ENCODE measurements around the gene FOXR1. TPM values are rescaled to one million over a fixed set of nuclear protein-coding genes. Genes with fewer than 3 reads are reported as not detected.

FOXR1 gene
- total and polyA plus RNA-seq, 2 donors (not counting 3 experiments of a cell fraction or from before 2014, with no cell fraction given), result not detected

GRCh38 chr11:118929501-118930093 is 42.0 kb upstream of the FOXR1 start:
- H3K4me2 ChIP-seq (ENCODE audit: insufficient read depth, low read length), result peak overlapping the region; percentile 74
- BruUV-seq (replicated peaks), result no TSS peak
- H3K27ac ChIP-seq (ENCODE audit: insufficient read depth, low read depth, low read length), result no peak overlapping the region
- peaks cover 7% of the 10 kb centered on the region for H3K79me2 ChIP-seq (ENCODE audit: control insufficient read depth, insufficient read depth, low read length)
- H3K9me1 ChIP-seq (replicated peaks; ENCODE audit: control insufficient read depth, extremely low read depth, insufficient read depth, low read length), result no peaks in the 10 kb centered on the region
- intact Hi-C loops (cut with micrococcal nuclease), result loop anchor here (5.0 kb wide), 2 partner anchors 88 to 128 kb away; partner anchors contain the start of genes HYOU1, RPS25 and TRAPPC4
- peak overlapping the region; percentile 29 to 64 (median 57) for H3K4me3 ChIP-seq (replicated peaks in 1 of 3; ENCODE audit: insufficient read depth in 1 of 3, low read depth in 1 of 3, low read length in 3 of 3)
- peaks cover 15% of the 10 kb centered on the region for H3K4me1 ChIP-seq (ENCODE audit: control insufficient read depth, extremely low read depth, insufficient read depth, low read length)
- peak; percentile 80 for DNase-seq (ENCODE audit: low read depth, low spot score)
- ChIA-PET POLR2A (interaction anchor here (0.6 to 1.2 kb wide), 2 partner anchors 19 to 139 kb away, joined by 4 read pairs; partner anchors contain the start of gene DDX6), CTCF (interaction anchor here (0.8 to 10.6 kb wide), 8 partner anchors 11 to 285 kb away, joined by 3 to 330 read pairs (median 4); partner anchors contain the start of gene DDX6)
- dilution Hi-C loops (cut with MboI; ENCODE audit: extremely low pct_ligation_motif_present, low sequenced_read_pairs), result no loop called here
- H3K9ac ChIP-seq (replicated peaks; ENCODE audit: extremely low read depth, insufficient read depth, low read length), result peak overlapping the region; percentile 44
- H3K36me3 ChIP-seq (ENCODE audit: control insufficient read depth in 2 of 2, extremely low read depth in 1 of 2, insufficient read depth in 2 of 2, low read length in 2 of 2), result no peaks in the 10 kb centered on the region
- FAIRE-seq, result no peak
- peaks cover 0 to 2% of the 10 kb centered on the region in 2 experiments for H3K27me3 ChIP-seq (ENCODE audit: control insufficient read depth in 2 of 2, insufficient read depth in 2 of 2, low read length in 2 of 2)
- no peaks in the 10 kb centered on the region for H4K20me1 ChIP-seq (replicated peaks; ENCODE audit: control insufficient read depth, extremely low read depth, insufficient read depth, low read length)
- TF ChIP-seq, protein P1, sequence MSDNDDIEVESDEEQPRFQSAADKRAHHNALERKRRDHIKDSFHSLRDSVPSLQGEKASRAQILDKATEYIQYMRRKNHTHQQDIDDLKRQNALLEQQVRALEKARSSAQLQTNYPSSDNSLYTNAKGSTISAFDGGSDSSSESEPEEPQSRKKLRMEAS (IDR thresholded peaks at IDR 0.05; ENCODE audit: insufficient read depth, insufficient read length), result no peak
- no peaks in the 10 kb centered on the region for H3K9me3 ChIP-seq (replicated peaks; ENCODE audit: control insufficient read depth, insufficient read depth, low read length)
- peak overlapping the region; percentile 73 for H2AFZ ChIP-seq (ENCODE audit: low read depth, low read length)

DNA sequence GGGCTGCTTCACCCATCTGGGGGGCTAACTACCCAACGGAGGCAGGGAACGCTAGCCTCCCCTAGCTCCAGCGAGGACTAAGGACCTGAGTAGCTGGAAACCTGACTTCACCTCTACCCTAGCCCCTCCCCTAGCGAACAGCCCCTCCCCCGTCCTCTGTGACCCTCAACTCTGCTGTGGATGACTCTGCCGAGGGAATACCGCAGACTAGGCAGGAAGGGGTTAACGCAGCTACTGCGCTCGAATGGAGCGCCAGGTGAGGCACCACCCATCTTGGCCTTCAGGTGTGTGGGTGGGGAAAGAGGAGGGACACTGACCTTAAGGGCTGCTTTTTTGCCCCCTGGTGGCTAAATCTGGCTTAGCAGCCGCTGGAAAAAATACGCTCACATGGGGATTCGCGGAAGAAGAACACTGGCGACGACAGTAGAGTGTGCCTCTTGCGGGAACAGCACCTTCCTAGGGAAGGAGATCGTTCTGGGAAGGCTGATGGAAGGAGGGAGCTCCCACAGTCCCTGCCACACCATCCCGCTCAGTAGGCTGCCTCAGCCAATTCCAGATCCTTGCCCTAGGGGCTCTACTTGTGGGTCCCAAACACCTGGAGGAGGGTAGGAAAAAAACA is 41.4 kb upstream of the FOXR1 start:
- Histone ChIP-seq H3K27me3 (ENCODE audit: control insufficient read depth in 2 of 2, insufficient read depth in 2 of 2, low read length in 2 of 2) (peaks cover 0 to 2% of the 10 kb centered on the region in 2 experiments), H3K27ac (ENCODE audit: insufficient read depth, low read depth, low read length) (no peak overlapping the region), H3K4me1 (ENCODE audit: control insufficient read depth, extremely low read depth, insufficient read depth, low read length) (peaks cover 15% of the 10 kb centered on the region), H3K9me1 (replicated peaks; ENCODE audit: control insufficient read depth, extremely low read depth, insufficient read depth, low read length) (no peaks in the 10 kb centered on the region), H3K9me3 (replicated peaks; ENCODE audit: control insufficient read depth, insufficient read depth, low read length) (no peaks in the 10 kb centered on the region), H2AFZ (ENCODE audit: low read depth, low read length) (peak overlapping the region; percentile 73), H3K4me3 (replicated peaks in 1 of 3; ENCODE audit: insufficient read depth in 1 of 3, low read depth in 1 of 3, low read length in 3 of 3) (peak overlapping the region; percentile 29 to 64 (median 57)), H3K36me3 (ENCODE audit: control insufficient read depth in 2 of 2, extremely low read depth in 1 of 2, insufficient read depth in 2 of 2, low read length in 2 of 2) (no peaks in the 10 kb centered on the region), H3K4me2 (ENCODE audit: insufficient read depth, low read length) (peak overlapping the region; percentile 74), H4K20me1 (replicated peaks; ENCODE audit: control insufficient read depth, extremely low read depth, insufficient read depth, low read length) (no peaks in the 10 kb centered on the region), H3K9ac (replicated peaks; ENCODE audit: extremely low read depth, insufficient read depth, low read length) (no peak overlapping the region), H3K79me2 (ENCODE audit: control insufficient read depth, insufficient read depth, low read length) (peaks cover under 1% of the 10 kb centered on the region)
- FAIRE-seq (peak; percentile 86), DNase-seq (ENCODE audit: low read depth, low spot score) (peak; percentile 76)
- BruUV-seq (replicated peaks), result no TSS peak
- intact Hi-C loops (cut with micrococcal nuclease), result no loop called here
- dilution Hi-C loops (cut with MboI; ENCODE audit: extremely low pct_ligation_motif_present, low sequenced_read_pairs), result no loop called here
- POLR2A ChIA-PET, result interaction anchor here (0.6 kb wide), 1 partner anchor 139 kb away, joined by 4 read pairs; the partner anchor contains the start of gene DDX6
- no peak for TF ChIP-seq POLR2A (IDR thresholded peaks at IDR 0.05; ENCODE audit: low read depth, low read length)
- peak; percentile 89 to 95 for TF ChIP-seq CTCF (IDR thresholded peaks at IDR 0.05; ENCODE audit: extremely low read depth in 1 of 2, insufficient read depth in 1 of 2, low read depth in 1 of 2, low read length in 2 of 2)
- CTCF ChIA-PET, result interaction anchor here (0.8 to 10.6 kb wide), 17 partner anchors 8 to 285 kb away, joined by 3 to 330 read pairs (median 3); partner anchors contain the start of genes DDX6 and UPK2

Data from endothelial cell of umbilical vein (primary cell).